Measurements from ENCODE around the gene RNF14.
"Not testable (repeated sequence)": the region's sequence is repeated elsewhere in the genome, so short reads cannot be mapped to it uniquely, and the experiment has no call there.

The RNF14 gene

DNA sequence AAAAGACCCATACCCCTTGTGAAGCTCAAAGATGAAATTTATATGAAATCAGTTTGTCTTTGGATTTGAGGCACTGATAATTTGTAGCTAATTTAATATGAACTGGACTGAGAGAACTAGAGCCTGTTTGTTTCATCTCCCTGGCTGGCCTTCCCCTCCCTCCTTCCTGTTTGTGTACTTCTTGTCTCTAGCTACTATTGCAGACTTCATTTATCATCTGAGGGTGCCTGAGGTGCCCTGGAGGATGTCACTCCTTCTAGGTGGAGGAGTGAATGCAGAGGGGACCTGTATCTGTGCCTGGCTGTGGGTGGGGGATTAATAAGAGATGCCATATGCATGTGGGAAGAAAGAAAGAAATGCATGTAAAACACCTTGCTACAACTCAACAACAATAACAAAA is 66.1 kb downstream of the RNF14 start:
- H3K4me3 ChIP-seq (ENCODE audit: low read length) = no peak overlapping the region
- TF ChIP-seq, protein P1, sequence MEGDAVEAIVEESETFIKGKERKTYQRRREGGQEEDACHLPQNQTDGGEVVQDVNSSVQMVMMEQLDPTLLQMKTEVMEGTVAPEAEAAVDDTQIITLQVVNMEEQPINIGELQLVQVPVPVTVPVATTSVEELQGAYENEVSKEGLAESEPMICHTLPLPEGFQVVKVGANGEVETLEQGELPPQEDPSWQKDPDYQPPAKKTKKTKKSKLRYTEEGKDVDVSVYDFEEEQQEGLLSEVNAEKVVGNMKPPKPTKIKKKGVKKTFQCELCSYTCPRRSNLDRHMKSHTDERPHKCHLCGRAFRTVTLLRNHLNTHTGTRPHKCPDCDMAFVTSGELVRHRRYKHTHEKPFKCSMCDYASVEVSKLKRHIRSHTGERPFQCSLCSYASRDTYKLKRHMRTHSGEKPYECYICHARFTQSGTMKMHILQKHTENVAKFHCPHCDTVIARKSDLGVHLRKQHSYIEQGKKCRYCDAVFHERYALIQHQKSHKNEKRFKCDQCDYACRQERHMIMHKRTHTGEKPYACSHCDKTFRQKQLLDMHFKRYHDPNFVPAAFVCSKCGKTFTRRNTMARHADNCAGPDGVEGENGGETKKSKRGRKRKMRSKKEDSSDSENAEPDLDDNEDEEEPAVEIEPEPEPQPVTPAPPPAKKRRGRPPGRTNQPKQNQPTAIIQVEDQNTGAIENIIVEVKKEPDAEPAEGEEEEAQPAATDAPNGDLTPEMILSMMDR (IDR thresholded peaks at IDR 0.05; ENCODE audit: insufficient read depth, low read depth, low read length, missing control alignments) = no peak
- no peak for DNase-seq (ENCODE audit: low read depth)

DNA sequence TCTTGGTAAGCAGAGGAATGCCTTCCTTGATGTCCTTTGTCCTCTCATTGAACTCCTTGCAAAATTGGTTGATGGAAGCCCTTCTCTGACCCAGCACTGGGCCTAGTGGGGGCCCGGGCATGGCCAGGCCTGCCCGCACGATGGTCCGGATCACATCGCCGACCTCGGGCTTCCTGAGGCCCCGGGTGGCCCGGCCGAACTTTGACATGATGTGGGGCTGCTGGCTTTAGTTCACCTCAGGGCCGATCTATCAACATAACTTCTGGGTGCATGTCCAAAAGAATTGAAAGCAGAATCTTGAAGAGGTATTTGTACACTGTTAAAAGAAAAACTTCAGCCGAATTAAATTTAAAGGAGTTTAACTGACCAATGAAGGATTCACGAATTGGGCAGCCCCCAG is 68.0 kb downstream of the RNF14 start:
- no peak overlapping the region for H3K4me3 ChIP-seq (ENCODE audit: low read length)
- TF ChIP-seq, protein P1 (IDR thresholded peaks at IDR 0.05; ENCODE audit: insufficient read depth, low read depth, low read length, missing control alignments) = no peak
- no peak for DNase-seq (ENCODE audit: low read depth)

DNA sequence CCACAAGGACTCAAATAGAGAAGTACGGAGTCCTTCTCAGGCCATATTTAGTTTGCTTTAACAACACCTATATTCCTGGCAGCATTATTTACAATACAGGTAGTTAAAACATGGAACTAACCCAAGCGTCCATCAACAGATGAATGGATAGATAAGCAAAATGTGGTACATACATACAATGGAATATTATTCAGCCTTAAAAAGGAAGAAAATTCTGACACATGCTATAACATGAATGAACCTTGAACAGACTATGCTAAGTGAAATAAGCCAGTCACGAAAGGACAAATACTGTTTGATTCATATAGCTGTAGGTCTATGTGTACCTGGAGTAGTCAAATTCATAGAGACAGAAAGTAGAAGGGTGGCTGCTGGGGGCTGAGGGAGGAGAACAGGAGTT is 68.7 kb downstream of the RNF14 start:
- not testable (repeated sequence) for H3K4me3 ChIP-seq (ENCODE audit: low read length); DNase-seq (ENCODE audit: low read depth)

DNA sequence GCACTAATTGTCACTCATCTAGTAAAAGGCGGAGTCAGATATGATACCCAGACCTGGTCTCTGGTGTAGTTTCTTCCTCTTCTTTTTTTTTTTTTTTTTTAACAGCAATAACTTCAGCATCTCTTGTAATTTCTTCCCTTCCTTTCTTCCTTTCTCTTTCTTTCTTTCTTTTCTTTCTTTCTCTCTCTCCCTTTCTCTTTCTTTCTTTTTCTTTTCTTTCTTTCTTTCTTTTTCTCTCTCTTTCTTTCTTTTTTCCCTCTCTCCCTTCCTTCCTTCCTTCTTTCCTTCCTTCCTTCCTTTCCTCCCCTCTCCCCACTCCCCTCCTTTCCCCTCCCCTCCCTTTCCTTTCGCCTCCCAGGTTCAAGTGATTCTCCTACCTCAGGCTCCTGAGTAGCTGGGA is 69.8 kb downstream of the RNF14 start:
- TF ChIP-seq, protein P1 (IDR thresholded peaks at IDR 0.05; ENCODE audit: insufficient read depth, low read depth, low read length, missing control alignments) = no peak

More for the DNA sequence above, 69.8 kb downstream of the RNF14 start:
- no peak overlapping the region for H3K4me3 ChIP-seq (ENCODE audit: low read length)
- DNase-seq (ENCODE audit: low read depth) = no peak

All from epithelial cell of esophagus (primary cell).